Activated CD4-positive, alpha-beta T cell treated with anti-CD3 and anti-CD28 coated beads, Interleukin-2, amount 10 ng/mL, durations not matched to agents 7 days and 5 days (primary cell): ENCODE data around the gene GARIN5B. TPM values are rescaled to one million over a fixed set of nuclear protein-coding genes. Genes with fewer than 3 reads are reported as not detected.

ENCODE experiments used
- CTCF ChIA-PET: fragments of 350-600 bp; sonication (Branson Sonifier 250); formaldehyde crosslinking; loops from one replicate; lab custom pipeline; 2021; ENCODE audit warnings: antibody characterized with exemption; lab: Charles Lee
- POLR2A ChIA-PET: fragments of 350-600 bp; sonication (Branson Sonifier 250); formaldehyde crosslinking; loops from one replicate; lab custom pipeline; 2021; ENCODE audit warnings: antibody characterized with exemption; lab: Charles Lee
- DNase-seq: peaks from one replicate; pipeline ENCODE4 v3.0.0-alpha.2; 2020
- H3K27ac Mint-ChIP-seq: one replicate; pipeline ENCODE4 v1.8.0; 2021; ENCODE audit warnings: mild to moderate bottlenecking, moderate library complexity, mixed read lengths
- H3K27me3 Mint-ChIP-seq: one replicate; pipeline ENCODE4 v1.8.0; 2021; ENCODE audit warnings: mixed read lengths
- H3K36me3 Mint-ChIP-seq: one replicate; pipeline ENCODE4 v1.8.0; 2021; ENCODE audit warnings: low read depth, mixed read lengths
- H3K4me1 Mint-ChIP-seq: one replicate; pipeline ENCODE4 v1.8.0; 2021; ENCODE audit warnings: mixed read lengths
- H3K4me3 Mint-ChIP-seq: one replicate; pipeline ENCODE4 v1.8.0; 2021; ENCODE audit warnings: mild to moderate bottlenecking, moderate library complexity, mixed read lengths
- H3K9me3 Mint-ChIP-seq: one replicate; pipeline ENCODE4 v1.8.0; 2021; ENCODE audit warnings: mixed read lengths
- total RNA-seq, 2 experiments: library from RNA; stranded (reverse); gene quantifications; one replicate each; pipeline ENCODE4 v1.2.3, GENCODE V29; 2021

Gene GARIN5B
- total RNA-seq, 2 experiments from 2014 or later, result not detected

DNA sequence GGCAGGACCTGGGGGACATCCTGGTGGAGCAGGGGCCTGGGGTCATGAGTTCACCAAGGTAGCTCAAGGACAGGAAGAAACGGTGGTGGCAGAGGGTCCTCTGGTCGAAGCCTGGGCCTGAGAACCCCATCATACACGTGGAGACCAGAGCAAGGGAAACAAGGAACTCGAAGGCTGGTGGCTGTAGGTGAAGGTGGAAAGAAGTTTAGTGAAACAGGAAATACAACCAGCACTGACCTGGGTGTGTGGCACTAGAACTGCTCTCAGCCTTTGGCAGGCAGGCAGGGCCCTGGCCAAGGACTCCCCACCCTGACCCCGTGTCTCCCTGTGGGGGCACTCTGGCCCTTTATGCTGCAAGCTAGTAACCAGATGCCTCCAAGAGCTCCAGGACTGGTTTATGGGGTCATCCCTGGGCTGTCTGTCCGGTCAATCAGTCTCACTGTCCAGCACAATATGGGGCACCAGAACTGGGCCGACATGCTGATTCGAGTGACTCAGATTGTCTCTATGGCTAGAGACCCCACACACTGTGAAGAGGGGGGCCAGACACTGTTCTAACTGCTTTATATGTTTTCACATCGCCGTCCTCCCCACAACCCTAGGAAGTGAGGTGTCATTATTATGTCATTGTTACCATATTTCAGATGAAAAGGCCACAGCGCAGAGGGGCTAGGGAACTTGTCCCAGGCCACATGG lies 12.3 kb downstream of the GARIN5B start:
- H3K4me1 Mint-ChIP-seq, result peaks cover 18% of the 10 kb centered on the region
- ChIA-PET CTCF (interaction anchor here (0.8 to 1.4 kb wide), 2 partner anchors 12 to 21 kb away, joined by 3 to 4 read pairs; no protein-coding TSS in a partner anchor), POLR2A (no interaction called here)
- no peaks in the 10 kb centered on the region for H3K9me3 Mint-ChIP-seq
- H3K4me3 Mint-ChIP-seq, result no peak overlapping the region
- H3K36me3 Mint-ChIP-seq, result no peaks in the 10 kb centered on the region
- peak overlapping the region; percentile 68 for H3K27ac Mint-ChIP-seq
- DNase-seq, result no peak
- peaks cover 37% of the 10 kb centered on the region for H3K27me3 Mint-ChIP-seq

GRCh38 chr19:55348317-55349034 lies 14.6 kb downstream of the GARIN5B start:
- Mint-ChIP-seq H3K27me3 (peaks cover 23% of the 10 kb centered on the region), H3K4me1 (peaks cover 15% of the 10 kb centered on the region), H3K27ac (no peak overlapping the region), H3K9me3 (no peaks in the 10 kb centered on the region), H3K4me3 (no peak overlapping the region), H3K36me3 (no peaks in the 10 kb centered on the region)
- ChIA-PET CTCF (interaction anchor here (1.3 to 1.5 kb wide), 2 partner anchors 10 to 27 kb away, joined by 3 to 5 read pairs; no protein-coding TSS in a partner anchor), POLR2A (no interaction called here)
- no peak for DNase-seq

DNA sequence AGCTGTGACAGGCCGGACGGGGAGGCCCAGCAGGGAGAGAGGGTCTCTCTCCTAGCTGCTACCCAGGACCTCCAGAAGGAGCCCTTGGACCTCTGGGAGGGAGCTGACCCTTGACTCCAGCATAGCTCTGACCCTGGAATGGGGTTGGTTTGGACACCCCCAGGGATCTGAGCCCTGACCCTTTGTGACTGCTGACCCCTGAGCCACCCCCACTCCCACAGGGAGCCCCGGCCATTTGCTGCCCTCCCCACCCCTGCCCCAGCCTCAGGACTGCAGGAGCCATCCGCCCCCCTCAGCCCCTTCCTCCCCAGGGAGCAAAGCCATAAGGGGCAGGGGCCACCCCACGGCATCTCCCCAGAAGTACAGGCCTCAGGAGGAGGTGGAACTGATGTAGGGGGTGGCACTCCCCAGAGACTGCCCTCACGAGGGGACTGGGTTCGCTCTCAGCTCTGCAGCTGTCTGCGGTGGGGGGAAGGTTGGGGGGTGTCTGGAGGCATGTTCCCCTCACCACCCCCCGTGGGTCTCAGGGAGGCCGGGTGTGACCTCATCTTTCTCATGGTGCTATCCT lies 15.5 kb downstream of the GARIN5B start:
- POLR2A ChIA-PET, result no interaction called here
- CTCF ChIA-PET, result interaction anchor here (0.6 kb wide), 1 partner anchor 110 kb away, joined by 3 read pairs; no protein-coding TSS in a partner anchor
- Mint-ChIP-seq H3K27me3 (peaks cover 14% of the 10 kb centered on the region), H3K27ac (no peak overlapping the region), H3K4me1 (peaks cover 5% of the 10 kb centered on the region), H3K4me3 (no peak overlapping the region), H3K36me3 (no peaks in the 10 kb centered on the region), H3K9me3 (no peaks in the 10 kb centered on the region)
- DNase-seq, result no peak

- Mint-ChIP-seq H3K4me1 (peaks cover 4% of the 10 kb centered on the region), H3K27ac (no peak overlapping the region), H3K4me3 (no peak overlapping the region), H3K9me3 (no peaks in the 10 kb centered on the region), H3K36me3 (no peaks in the 10 kb centered on the region), H3K27me3 (peaks cover 8% of the 10 kb centered on the region)
- CTCF ChIA-PET, result interaction anchor here (0.6 kb wide), 1 partner anchor 109 kb away, joined by 3 read pairs; no protein-coding TSS in a partner anchor
- POLR2A ChIA-PET, result no interaction called here
- DNase-seq, result no peak
Measured at GRCh38 chr19:55346725-55347441, 16.2 kb downstream of the GARIN5B start.

GRCh38 chr19:55345818-55346724 lies 17.0 kb downstream of the GARIN5B start:
- POLR2A ChIA-PET, result no interaction called here
- CTCF ChIA-PET, result interaction anchor here (0.6 kb wide), 1 partner anchor 10 kb away, joined by 6 read pairs; no protein-coding TSS in a partner anchor

DNA sequence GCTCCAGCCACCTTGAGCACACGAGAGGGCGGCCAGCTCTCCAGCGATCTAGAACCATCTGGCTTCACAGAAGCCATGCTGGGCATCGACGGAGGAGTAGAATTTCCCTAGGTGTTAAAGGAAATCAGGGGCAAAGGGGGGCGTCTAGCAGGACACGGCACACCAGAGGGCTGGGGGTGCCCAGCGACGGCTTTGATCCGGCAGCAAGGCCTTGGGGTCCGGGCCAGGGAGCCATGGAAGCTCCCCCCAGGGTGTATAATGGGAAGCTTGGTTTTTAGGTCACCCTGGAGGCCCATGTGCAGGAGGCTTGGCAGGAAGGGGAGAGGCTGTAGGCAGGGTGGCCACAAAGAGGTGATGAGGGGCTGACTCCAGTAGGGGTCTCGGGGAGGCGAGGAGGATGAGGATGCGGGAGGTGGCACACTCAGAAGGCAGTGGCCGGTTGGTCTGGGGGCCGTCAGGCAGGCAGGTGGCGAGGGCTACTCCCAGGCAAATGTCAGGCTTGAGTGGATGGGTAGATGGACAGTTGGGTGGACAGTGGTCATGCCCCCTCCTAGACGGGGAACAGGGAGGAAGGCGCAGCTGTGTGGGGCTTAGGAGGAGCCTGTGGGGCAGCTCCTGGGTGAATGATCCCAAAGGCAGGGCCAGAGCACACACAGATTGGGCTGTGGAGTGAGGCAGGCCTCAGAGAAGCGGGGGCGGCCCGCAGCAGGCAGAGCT lies 17.8 kb downstream of the GARIN5B start:
- DNase-seq, result no peak
- Mint-ChIP-seq H3K9me3 (no peaks in the 10 kb centered on the region), H3K4me3 (no peak overlapping the region), H3K4me1 (peaks cover 11% of the 10 kb centered on the region), H3K27ac (no peak overlapping the region), H3K36me3 (peaks cover 2% of the 10 kb centered on the region), H3K27me3 (no peaks in the 10 kb centered on the region)
- ChIA-PET POLR2A (no interaction called here), CTCF (no interaction called here)

More at GRCh38 chr19:55345818-55346724, 17.0 kb downstream of the GARIN5B start:
- no peak overlapping the region for H3K4me3 Mint-ChIP-seq
- H3K27ac Mint-ChIP-seq, result no peak overlapping the region
- H3K36me3 Mint-ChIP-seq, result peaks cover 2% of the 10 kb centered on the region
- peaks cover 6% of the 10 kb centered on the region for H3K4me1 Mint-ChIP-seq
- no peaks in the 10 kb centered on the region for H3K9me3 Mint-ChIP-seq
- DNase-seq, result no peak
- H3K27me3 Mint-ChIP-seq, result peaks cover under 1% of the 10 kb centered on the region

GRCh38 chr19:55344444-55344843 lies 18.6 kb downstream of the GARIN5B start:
- no peaks in the 10 kb centered on the region for H3K27me3 Mint-ChIP-seq
- H3K4me3 Mint-ChIP-seq, result no peak overlapping the region
- no peak for DNase-seq
- peaks cover 13% of the 10 kb centered on the region for H3K4me1 Mint-ChIP-seq
- H3K36me3 Mint-ChIP-seq, result peaks cover 2% of the 10 kb centered on the region
- no peaks in the 10 kb centered on the region for H3K9me3 Mint-ChIP-seq
- ChIA-PET POLR2A (no interaction called here), CTCF (no interaction called here)
- no peak overlapping the region for H3K27ac Mint-ChIP-seq

GRCh38 chr19:55341595-55342531 lies 21.2 kb downstream of the GARIN5B start:
- ChIA-PET CTCF (interaction anchor here (1.0 kb wide), 1 partner anchor 461 kb away, joined by 3 read pairs; no protein-coding TSS in a partner anchor), POLR2A (no interaction called here)
- Mint-ChIP-seq H3K4me3 (peak overlapping the region; percentile 62), H3K36me3 (peaks cover 2% of the 10 kb centered on the region), H3K27ac (peak overlapping the region; percentile 78), H3K4me1 (peaks cover 22% of the 10 kb centered on the region), H3K9me3 (no peaks in the 10 kb centered on the region), H3K27me3 (peaks cover under 1% of the 10 kb centered on the region)
- DNase-seq, result no peak

- ChIA-PET CTCF (interaction anchor here (0.9 to 1.0 kb wide), 2 partner anchors 12 to 460 kb away, joined by 3 read pairs; no protein-coding TSS in a partner anchor), POLR2A (no interaction called here)
- Mint-ChIP-seq H3K4me3 (peak overlapping the region; percentile 86), H3K27me3 (peaks cover 6% of the 10 kb centered on the region), H3K9me3 (no peaks in the 10 kb centered on the region), H3K4me1 (peaks cover 22% of the 10 kb centered on the region), H3K36me3 (peaks cover 2% of the 10 kb centered on the region), H3K27ac (peak overlapping the region; percentile 90)
- peak; percentile 70 for DNase-seq
Measured at GRCh38 chr19:55341171-55341588, 21.9 kb downstream of the GARIN5B start.

DNA sequence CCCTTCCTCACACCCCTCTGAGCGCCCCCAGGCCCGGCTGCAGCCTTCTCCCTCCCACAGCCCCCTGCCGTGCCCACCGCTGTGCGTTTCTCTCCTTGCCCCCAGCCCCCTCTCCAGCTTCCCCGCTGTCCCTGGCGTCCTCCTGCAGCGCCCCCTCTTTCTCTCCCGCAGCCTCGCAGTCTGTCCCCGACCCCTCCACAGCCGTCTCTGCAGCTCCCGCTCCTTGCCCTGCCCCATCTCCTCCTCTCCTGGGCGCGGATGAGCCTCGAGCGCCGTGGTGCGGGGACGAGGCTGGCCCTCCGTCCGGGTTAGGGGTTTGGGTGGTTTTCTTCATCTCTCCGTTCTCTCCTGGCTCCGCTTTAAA lies 22.3 kb downstream of the GARIN5B start:
- Mint-ChIP-seq H3K27ac (peak overlapping the region; percentile 90), H3K9me3 (no peaks in the 10 kb centered on the region), H3K36me3 (peaks cover 2% of the 10 kb centered on the region), H3K27me3 (peaks cover 10% of the 10 kb centered on the region), H3K4me1 (peaks cover 22% of the 10 kb centered on the region), H3K4me3 (peak overlapping the region; percentile 86)
- DNase-seq, result peak; percentile 42
- ChIA-PET POLR2A (interaction anchor here (0.6 kb wide), 1 partner anchor 35 kb away, joined by 4 read pairs; no protein-coding TSS in a partner anchor), CTCF (interaction anchor here (0.9 kb wide), 1 partner anchor 13 kb away, joined by 3 read pairs; no protein-coding TSS in a partner anchor)
